ENCODE measurements around the gene TBC1D32. TPM values are rescaled to one million over a fixed set of nuclear protein-coding genes. Genes with fewer than 3 reads are reported as not detected.
"Not testable (repeated sequence)": the region's sequence is repeated elsewhere in the genome, so short reads cannot be mapped to it uniquely, and the experiment has no call there.

Gene TBC1D32
- total RNA-seq, 1 donor from 2014 or later: 3.1 TPM

- DNase-seq (ENCODE audit: missing footprints) (no peak), ATAC-seq (no peak)
- intact Hi-C loops (cut with DNase I): no loop called here
Measured at GRCh38 chr6:121263742-121264141, 70.5 kb downstream of the TBC1D32 start.

DNA sequence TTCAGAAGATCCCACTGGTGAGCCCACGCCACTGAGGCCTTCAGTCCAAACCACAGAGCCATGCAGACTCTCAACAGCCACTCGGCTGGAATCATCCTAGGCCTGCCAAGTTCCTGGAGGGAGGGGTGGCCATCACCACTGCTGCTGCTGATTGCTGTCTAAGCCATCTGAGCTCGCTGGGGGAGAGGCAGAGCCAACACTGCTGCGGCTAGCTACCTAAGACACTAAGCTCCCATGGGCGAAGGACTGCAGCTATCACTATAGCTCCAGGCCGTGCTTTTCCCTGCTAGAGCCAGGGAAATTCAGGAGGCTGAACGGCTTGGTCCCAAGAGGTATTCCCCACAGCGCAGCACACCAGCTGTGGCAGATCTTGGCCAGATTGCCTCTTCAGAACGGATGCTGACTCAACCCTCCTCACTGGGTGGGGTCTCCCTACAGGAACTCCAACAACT, 73.6 kb downstream of the TBC1D32 start:
- intact Hi-C loops (cut with DNase I): no loop called here
- DNase-seq (ENCODE audit: missing footprints) (peak; percentile 67), ATAC-seq (peak; percentile 96)

DNA sequence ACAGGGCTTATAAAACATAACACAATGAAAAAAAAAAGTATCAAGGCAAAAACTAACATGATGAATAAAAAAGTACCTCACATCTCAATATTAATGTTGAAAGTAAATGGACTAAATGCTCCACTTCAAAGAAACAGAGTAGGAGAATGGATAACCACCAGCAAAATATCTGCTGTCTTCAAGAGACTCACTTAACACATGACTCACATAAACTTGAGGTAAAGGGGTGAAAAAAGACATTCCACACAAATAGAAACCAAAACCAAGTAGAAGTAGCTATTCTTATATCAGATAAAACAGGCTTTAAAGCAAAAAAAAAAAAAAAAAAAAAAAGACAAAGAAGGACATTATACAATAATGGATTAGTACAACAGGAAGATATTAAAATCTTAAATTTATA, 86.9 kb downstream of the TBC1D32 start:
- intact Hi-C loops (cut with DNase I): no loop called here
- ATAC-seq: no peak
- no peak for DNase-seq (ENCODE audit: missing footprints)

DNA sequence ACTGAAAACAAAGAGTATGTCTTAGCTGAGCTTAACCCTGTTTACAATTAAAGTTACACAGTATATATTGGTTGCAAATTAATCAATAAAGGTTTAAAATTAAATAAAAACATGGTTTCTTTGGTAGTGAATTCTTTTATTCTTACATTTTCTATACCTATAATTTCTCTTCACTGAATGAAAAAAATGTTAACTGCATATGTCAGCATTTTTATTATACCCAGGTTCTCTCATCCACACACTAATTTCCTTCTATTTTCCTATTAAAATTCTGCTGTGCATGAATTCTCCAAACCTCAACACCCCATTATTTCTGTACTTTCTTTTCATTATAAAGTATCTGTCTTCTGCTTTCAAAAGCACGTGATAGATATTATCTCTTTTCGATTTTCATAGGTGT, 91.9 kb downstream of the TBC1D32 start:
- DNase-seq (ENCODE audit: missing footprints): no peak
- no peak for ATAC-seq
- intact Hi-C loops (cut with DNase I): no loop called here

DNA sequence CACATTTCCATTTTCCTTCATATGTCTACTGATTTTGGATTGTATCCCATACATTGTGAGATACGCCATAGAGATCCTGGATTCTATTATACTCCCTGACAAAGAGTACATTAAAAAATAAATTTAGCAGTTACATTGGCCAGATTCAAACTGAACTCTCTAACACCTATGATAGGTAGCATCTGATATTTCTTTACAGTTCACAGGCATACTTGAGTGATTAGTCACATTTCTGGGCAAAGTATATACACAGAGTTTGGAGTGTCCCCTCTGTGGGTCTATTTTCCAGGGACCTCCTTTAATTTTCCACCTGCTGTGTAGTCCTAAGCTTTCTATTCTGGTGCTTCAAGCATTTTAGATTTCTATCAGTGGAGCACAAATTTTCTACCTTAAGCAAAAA, 96.4 kb downstream of the TBC1D32 start:
- intact Hi-C loops (cut with DNase I): no loop called here
- ATAC-seq: no peak
- no peak for DNase-seq (ENCODE audit: missing footprints)

DNA sequence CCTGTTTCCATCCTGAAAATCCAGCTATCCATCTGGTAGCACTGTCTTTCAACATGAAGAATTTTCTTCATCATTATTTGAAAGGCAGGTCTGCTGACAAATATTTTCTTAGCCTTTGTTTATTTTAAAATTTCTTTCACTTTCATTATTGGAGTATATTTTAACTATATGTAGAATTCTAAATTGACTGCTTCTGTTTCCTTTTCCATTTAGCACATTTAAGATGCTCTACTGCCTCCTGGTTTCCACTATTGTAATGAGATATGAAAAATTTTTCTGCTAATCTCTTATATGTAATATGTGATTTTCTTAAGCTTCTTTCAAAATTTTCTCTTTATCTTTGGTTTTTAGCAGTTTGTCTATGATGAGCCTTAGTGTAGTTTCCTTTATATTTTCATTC, 97.3 kb downstream of the TBC1D32 start:
- no peak for ATAC-seq
- intact Hi-C loops (cut with DNase I): no loop called here
- no peak for DNase-seq (ENCODE audit: missing footprints)

- intact Hi-C loops (cut with DNase I): no loop called here
- ATAC-seq (no peak), DNase-seq (ENCODE audit: missing footprints) (no peak)
Measured at GRCh38 chr6:121235386-121235785, 98.9 kb downstream of the TBC1D32 start.

DNA sequence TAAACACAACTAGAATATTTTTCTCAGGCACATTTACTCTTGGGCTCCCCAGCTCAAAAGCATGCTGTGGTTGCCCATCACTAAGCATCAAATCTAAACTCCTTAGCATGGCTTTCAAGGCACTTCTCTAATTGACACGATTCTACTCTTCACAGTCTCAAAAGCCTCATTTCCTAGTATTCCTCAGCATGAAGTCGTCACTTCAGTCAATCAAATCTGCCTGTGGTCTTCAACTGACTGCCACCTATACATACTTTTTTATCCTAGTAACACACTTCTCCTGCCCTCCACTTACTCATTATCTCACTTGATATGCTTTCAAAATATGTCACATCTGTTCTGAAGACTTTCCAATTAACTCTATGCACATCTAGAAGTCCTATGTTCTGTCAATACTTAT, 110.3 kb downstream of the TBC1D32 start:
- DNase-seq (ENCODE audit: missing footprints) (no peak), ATAC-seq (no peak)
- intact Hi-C loops (cut with DNase I): no loop called here

DNA sequence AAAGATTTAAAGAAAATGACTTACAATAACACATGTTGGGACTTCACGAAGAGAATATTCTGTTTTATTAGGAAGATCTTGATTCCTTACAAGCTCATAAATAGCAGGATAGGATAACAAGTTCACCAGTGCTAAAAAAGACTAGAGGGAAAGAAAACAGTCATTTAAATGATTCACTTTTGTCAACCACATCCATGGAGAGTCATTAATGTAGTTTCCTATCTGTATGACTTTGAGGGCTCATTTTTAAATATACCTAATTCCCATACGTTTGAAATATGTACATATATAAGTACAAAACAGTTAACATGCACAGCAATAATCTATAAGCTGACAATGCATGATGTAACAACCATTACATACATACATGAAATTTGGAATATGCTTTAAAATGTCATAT, 111.1 kb downstream of the TBC1D32 start:
- intact Hi-C loops (cut with DNase I): no loop called here
- no peak for ATAC-seq
- no peak for DNase-seq (ENCODE audit: missing footprints)

GRCh38 chr6:121222656-121223055, 111.6 kb downstream of the TBC1D32 start:
- ATAC-seq: no peak
- no peak for DNase-seq (ENCODE audit: missing footprints)
- intact Hi-C loops (cut with DNase I): no loop called here

DNA sequence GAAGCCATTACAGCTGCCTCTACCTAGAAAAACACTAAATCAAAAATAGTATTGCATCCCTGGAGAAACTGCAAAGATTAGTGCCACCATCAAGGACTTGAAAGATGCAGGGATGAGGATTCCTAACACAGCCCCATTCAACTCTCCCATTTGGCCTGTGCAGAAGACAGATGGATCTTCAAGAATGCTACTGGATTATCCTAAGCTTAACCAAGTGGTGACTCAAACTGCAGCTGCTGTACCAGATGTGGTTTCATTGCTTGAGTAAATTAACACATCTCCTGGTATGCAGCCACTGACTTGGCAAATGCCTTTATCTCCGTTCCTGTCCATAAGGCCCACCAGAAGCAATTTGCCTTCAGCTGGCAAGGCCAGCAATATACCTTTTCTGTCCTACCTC, 117.4 kb downstream of the TBC1D32 start:
- ATAC-seq: no peak
- DNase-seq (ENCODE audit: missing footprints): no peak
- intact Hi-C loops (cut with DNase I): no loop called here

DNA sequence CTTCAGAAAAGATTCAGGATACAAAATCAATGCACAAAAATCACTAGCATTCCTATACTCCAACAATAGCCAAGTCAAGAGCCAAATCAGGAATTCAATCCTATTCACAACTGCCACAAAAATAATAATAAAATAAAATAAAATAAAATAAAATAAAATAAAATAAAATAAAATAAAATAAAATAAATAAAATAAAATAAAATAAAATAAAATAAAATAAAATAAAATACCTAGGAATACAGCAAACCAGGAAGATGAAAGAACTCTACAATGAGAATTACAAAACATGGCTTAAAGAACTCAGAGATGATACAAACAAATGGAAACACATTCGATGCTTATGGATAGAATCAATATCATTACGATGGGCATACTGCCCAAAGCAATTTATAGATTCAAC, 120.9 kb downstream of the TBC1D32 start:
- intact Hi-C loops (cut with DNase I): not testable (repeated sequence)

DNA sequence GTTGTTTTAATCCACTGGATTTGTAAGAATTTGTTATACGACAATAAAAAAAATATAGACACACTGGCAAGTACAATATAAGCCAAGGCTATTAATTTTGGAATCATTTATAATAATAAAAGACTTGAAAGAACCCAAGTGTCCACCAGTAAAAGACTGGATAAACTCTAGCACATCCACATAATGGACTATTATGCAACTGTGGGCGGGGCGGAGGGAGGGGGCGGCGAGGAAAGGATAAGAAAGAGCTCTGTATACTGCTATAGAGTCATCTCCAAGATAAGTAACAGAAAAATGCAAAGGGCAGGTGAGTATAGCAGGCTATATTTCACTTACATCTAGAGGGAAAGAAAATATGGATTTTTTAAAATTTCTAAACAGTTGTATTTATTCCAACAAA, 123.3 kb downstream of the TBC1D32 start:
- DNase-seq (ENCODE audit: missing footprints) (no peak), ATAC-seq (no peak)
- intact Hi-C loops (cut with DNase I): no loop called here

More for the DNA sequence above, 120.9 kb downstream of the TBC1D32 start:
- ATAC-seq; DNase-seq (ENCODE audit: missing footprints): not testable (repeated sequence)

GRCh38 chr6:121205569-121205968, 128.7 kb downstream of the TBC1D32 start:
- no peak for ATAC-seq

DNA sequence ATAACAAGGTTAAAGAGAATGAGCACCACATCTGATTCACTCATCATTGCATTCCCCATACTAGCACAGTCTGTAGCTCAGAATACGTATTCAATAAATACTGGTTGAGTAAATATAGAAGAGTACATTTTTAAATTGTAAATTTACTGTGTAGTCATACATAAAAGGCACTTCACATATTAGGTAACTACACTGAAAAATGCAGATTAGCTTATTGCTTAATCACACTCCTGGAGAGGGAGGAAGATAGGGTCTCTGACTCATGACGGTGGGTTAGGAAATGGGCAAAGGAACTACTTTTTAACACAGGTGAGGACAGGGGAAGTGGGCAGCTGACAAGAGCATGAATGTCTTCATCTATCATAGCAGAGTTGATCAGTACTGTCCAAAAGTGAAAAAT, 133.2 kb downstream of the TBC1D32 start:
- ATAC-seq (no peak), DNase-seq (ENCODE audit: missing footprints) (no peak)
- intact Hi-C loops (cut with DNase I): no loop called here

More at GRCh38 chr6:121205569-121205968, 128.7 kb downstream of the TBC1D32 start:
- DNase-seq (ENCODE audit: missing footprints): no peak
- intact Hi-C loops (cut with DNase I): no loop called here

- ATAC-seq; intact Hi-C loops (cut with DNase I); DNase-seq (ENCODE audit: missing footprints): not testable (repeated sequence)
Measured at GRCh38 chr6:121196042-121196441, 138.2 kb downstream of the TBC1D32 start.

DNA sequence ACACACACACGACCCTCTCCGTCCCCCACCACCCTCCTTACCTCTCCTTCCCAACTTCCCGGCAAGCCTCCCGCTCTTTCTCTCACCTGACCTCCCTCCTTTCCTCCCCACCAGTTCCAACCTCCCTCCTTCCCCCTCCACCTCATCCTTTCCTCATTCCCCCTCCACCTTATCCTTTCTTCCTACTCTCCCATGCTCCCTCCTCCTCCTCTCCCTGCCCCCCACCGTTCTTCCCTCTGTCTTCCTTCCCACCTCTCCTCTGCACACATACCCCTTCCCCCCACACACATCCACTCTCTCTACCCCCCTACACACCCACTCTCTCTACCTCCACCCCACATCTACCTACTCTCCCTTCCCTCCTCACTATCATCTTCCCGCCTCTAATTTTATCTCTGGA, 144.2 kb downstream of the TBC1D32 start:
- intact Hi-C loops (cut with DNase I): no loop called here
- DNase-seq (ENCODE audit: missing footprints): no peak
- no peak for ATAC-seq

DNA sequence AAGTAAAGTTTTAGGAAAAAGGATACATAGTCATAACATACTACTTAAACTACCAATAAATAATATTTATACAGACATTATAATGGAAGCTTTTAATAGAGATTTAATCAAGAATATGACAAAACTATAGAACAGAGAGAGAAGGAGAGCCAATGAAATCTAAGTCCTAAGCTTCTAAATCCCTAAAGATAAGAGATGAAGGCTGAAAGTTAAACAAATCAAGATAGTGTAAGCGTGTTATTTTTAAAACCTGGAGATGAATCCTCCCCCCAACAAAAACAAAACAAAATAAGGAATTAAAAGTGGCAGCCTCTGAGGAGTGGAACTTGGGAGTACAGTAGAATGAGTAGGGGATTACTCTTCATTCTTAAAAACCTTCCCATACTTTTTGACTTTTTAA, 145.9 kb downstream of the TBC1D32 start:
- intact Hi-C loops (cut with DNase I): no loop called here
- DNase-seq (ENCODE audit: missing footprints) (no peak), ATAC-seq (no peak)

GRCh38 chr6:121187833-121188200, 146.5 kb downstream of the TBC1D32 start:
- ATAC-seq (no peak), DNase-seq (ENCODE audit: missing footprints) (no peak)
- intact Hi-C loops (cut with DNase I): no loop called here

DNA sequence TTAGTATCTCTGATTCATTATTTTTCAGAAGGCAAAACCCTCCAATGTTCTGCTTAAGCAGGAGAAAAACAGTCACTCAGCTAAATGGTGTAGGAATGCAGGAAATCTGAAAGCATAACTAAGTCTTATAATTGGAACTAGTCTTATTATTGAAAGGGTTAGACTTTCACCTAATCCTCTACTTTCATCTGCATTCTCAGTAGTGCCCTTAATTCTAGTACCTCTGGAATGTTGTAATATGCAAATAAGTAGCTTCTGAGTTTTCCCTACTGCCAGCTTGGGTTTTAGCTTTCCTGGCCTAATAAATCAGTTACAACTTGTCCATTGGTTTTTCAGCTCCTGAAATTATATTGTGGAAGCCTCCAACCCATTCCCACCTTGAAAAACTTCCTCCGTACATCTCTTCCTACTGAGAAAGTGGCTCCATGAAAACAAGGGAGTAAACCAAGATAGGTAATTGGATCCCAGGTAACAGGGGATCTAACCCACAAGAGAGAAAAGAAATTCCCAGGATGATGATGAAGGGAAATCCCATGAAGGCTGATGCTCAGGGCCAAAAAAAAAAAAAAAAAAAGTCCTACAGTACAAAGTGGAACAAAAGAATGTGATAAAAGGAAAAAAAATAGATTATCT, 147.0 kb downstream of the TBC1D32 start:
- ATAC-seq: no peak

DNA sequence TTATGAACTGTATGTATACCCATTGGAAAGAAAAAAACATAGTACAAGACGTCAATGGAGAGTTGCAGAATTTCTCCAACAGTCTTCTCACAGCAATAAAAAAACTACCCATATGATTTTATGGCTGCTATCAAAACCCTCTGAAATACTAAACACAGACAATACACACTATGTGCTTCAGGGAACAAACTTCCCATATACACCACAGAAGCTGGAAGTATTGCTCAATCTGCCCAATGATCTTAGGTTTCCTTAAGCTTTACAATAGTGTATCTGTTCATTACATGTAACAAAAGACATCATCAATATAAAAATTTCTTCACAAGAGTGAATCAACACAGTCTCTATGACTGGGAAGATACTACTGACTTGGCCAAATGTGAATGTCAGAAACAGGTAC, 150.5 kb downstream of the TBC1D32 start:
- ATAC-seq (no peak), DNase-seq (ENCODE audit: missing footprints) (no peak)
- intact Hi-C loops (cut with DNase I): no loop called here

More for the DNA sequence above, 147.0 kb downstream of the TBC1D32 start:
- DNase-seq (ENCODE audit: missing footprints): no peak
- intact Hi-C loops (cut with DNase I): no loop called here

All from Right ventricle myocardium inferior (tissue), 1 donor.